HL-60 (cell line): Measurements from ENCODE around the gene MGAT5.

Source experiments
- POLR2AphosphoS5 ChIP-seq: IDR thresholded peaks from 2 replicates; pipeline ENCODE4 v1.6.1; 2012; ENCODE audit warnings: low read depth
- TF ChIP-seq, protein P1 (sequence below): IDR thresholded peaks from one replicate; pipeline ENCODE4 v1.5.1; 2011; ENCODE audit warnings: low read length, control low read depth, inconsistent platforms; ENCODE audit not compliant: insufficient read depth
- TF ChIP-seq, protein P2 (sequence below): IDR thresholded peaks from 2 replicates; pipeline ENCODE4 v1.6.1; 2012; ENCODE audit warnings: low read depth; ENCODE audit not compliant: insufficient replicate concordance

DNA sequence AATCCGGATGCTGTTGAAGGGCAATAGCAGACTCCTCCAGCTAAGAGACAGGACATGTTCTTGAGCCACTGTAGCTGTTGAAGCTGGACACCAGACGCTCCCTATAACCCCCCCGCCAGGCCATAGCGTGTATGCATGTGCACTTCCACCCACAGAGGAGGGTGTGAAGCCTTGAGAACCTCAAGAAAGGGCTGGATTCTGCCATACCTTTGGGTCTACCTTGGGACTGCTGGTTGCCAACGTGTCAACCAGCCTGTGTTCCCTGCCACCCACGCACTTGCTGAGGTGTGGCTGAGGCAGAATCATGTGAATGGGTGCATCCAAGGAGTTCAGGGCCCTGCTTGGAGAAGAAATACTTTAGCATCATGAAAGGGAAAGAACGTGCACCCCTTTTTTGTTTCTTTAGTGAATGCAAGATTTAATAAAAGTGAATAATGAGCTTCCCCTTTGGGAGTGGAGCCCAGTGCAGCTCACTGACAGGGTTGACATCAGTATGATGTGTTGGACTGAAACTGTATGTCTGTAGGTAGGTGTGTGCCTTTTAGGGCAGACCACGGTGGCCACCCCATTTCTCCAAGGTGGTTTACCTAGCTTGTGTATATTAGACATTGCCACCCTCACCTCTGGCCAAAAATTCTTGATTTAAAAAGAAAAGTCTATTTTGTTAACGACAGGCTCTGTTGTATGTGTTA, 198.3 kb downstream of the MGAT5 start:
- TF ChIP-seq, protein P1, sequence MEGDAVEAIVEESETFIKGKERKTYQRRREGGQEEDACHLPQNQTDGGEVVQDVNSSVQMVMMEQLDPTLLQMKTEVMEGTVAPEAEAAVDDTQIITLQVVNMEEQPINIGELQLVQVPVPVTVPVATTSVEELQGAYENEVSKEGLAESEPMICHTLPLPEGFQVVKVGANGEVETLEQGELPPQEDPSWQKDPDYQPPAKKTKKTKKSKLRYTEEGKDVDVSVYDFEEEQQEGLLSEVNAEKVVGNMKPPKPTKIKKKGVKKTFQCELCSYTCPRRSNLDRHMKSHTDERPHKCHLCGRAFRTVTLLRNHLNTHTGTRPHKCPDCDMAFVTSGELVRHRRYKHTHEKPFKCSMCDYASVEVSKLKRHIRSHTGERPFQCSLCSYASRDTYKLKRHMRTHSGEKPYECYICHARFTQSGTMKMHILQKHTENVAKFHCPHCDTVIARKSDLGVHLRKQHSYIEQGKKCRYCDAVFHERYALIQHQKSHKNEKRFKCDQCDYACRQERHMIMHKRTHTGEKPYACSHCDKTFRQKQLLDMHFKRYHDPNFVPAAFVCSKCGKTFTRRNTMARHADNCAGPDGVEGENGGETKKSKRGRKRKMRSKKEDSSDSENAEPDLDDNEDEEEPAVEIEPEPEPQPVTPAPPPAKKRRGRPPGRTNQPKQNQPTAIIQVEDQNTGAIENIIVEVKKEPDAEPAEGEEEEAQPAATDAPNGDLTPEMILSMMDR = no peak
- TF ChIP-seq, protein P2, sequence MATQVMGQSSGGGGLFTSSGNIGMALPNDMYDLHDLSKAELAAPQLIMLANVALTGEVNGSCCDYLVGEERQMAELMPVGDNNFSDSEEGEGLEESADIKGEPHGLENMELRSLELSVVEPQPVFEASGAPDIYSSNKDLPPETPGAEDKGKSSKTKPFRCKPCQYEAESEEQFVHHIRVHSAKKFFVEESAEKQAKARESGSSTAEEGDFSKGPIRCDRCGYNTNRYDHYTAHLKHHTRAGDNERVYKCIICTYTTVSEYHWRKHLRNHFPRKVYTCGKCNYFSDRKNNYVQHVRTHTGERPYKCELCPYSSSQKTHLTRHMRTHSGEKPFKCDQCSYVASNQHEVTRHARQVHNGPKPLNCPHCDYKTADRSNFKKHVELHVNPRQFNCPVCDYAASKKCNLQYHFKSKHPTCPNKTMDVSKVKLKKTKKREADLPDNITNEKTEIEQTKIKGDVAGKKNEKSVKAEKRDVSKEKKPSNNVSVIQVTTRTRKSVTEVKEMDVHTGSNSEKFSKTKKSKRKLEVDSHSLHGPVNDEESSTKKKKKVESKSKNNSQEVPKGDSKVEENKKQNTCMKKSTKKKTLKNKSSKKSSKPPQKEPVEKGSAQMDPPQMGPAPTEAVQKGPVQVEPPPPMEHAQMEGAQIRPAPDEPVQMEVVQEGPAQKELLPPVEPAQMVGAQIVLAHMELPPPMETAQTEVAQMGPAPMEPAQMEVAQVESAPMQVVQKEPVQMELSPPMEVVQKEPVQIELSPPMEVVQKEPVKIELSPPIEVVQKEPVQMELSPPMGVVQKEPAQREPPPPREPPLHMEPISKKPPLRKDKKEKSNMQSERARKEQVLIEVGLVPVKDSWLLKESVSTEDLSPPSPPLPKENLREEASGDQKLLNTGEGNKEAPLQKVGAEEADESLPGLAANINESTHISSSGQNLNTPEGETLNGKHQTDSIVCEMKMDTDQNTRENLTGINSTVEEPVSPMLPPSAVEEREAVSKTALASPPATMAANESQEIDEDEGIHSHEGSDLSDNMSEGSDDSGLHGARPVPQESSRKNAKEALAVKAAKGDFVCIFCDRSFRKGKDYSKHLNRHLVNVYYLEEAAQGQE = no peak
- TF ChIP-seq POLR2AphosphoS5 = no peak
